Progenitor cell of endocrine pancreas (in vitro differentiated cells): ENCODE results near the gene LRRC27. TPM values are rescaled to one million over a fixed set of nuclear protein-coding genes. Genes with fewer than 3 reads are reported as not detected.
"Not testable (repeated sequence)": the region's sequence is repeated elsewhere in the genome, so short reads cannot be mapped to it uniquely, and the experiment has no call there.

ENCODE experiments used
- DNase-seq: peaks from one replicate; pipeline ENCODE4 v3.0.0; 2021; ENCODE audit warnings: low spot score; ENCODE audit not compliant: unreplicated experiment
- H3K27ac Mint-ChIP-seq: 2 replicates; pipeline ENCODE4 v1.8.0; 2021; ENCODE audit warnings: mild to moderate bottlenecking, moderate library complexity, mixed read lengths
- H3K27me3 Mint-ChIP-seq: 2 replicates; pipeline ENCODE4 v1.8.0; 2021; ENCODE audit warnings: mixed read lengths
- H3K36me3 Mint-ChIP-seq: 2 replicates; pipeline ENCODE4 v1.8.0; 2022; ENCODE audit warnings: mixed read lengths; ENCODE audit not compliant: insufficient read depth
- H3K4me1 Mint-ChIP-seq: 2 replicates; pipeline ENCODE4 v1.8.0; 2021; ENCODE audit warnings: low read depth, mixed read lengths
- H3K4me3 Mint-ChIP-seq: 2 replicates; pipeline ENCODE4 v1.8.0; 2021; ENCODE audit warnings: low read depth, mild to moderate bottlenecking, moderate library complexity, mixed read lengths
- H3K9me3 Mint-ChIP-seq: 2 replicates; pipeline ENCODE4 v1.8.0; 2021; ENCODE audit warnings: low read depth, mixed read lengths
- total RNA-seq: library from RNA; stranded (reverse); gene quantifications from 2 replicates; pipeline ENCODE4 v1.2.1, GENCODE V29; 2021
- TF ChIP-seq, protein P1 (sequence below): fragments of 200-600 bp; sonication (generic); IDR thresholded peaks from one replicate; pipeline ENCODE4 v1.5.0; 2021; ENCODE audit warnings: antibody characterized with exemption, mild to moderate bottlenecking; ENCODE audit not compliant: unreplicated experiment

The LRRC27 gene
- total RNA-seq, 1 donor from 2014 or later: 22.1 TPM

GRCh38 chr10:132385389-132385667 is 53.3 kb downstream of the LRRC27 start:
- Mint-ChIP-seq H3K4me1 (peaks cover 3% of the 10 kb centered on the region), H3K36me3 (no peaks in the 10 kb centered on the region), H3K4me3 (no peak overlapping the region), H3K27me3 (peaks cover 3% of the 10 kb centered on the region), H3K27ac (no peak overlapping the region), H3K9me3 (no peaks in the 10 kb centered on the region)
- DNase-seq: no peak
- TF ChIP-seq, protein P1, sequence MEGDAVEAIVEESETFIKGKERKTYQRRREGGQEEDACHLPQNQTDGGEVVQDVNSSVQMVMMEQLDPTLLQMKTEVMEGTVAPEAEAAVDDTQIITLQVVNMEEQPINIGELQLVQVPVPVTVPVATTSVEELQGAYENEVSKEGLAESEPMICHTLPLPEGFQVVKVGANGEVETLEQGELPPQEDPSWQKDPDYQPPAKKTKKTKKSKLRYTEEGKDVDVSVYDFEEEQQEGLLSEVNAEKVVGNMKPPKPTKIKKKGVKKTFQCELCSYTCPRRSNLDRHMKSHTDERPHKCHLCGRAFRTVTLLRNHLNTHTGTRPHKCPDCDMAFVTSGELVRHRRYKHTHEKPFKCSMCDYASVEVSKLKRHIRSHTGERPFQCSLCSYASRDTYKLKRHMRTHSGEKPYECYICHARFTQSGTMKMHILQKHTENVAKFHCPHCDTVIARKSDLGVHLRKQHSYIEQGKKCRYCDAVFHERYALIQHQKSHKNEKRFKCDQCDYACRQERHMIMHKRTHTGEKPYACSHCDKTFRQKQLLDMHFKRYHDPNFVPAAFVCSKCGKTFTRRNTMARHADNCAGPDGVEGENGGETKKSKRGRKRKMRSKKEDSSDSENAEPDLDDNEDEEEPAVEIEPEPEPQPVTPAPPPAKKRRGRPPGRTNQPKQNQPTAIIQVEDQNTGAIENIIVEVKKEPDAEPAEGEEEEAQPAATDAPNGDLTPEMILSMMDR: no peak

GRCh38 chr10:132385721-132386418 is 53.9 kb downstream of the LRRC27 start:
- no peaks in the 10 kb centered on the region for H3K9me3 Mint-ChIP-seq
- no peak overlapping the region for H3K27ac Mint-ChIP-seq
- TF ChIP-seq, protein P1: no peak
- no peak overlapping the region for H3K4me3 Mint-ChIP-seq
- DNase-seq: no peak
- H3K4me1 Mint-ChIP-seq: peaks cover 3% of the 10 kb centered on the region
- H3K27me3 Mint-ChIP-seq: peaks cover 3% of the 10 kb centered on the region
- no peaks in the 10 kb centered on the region for H3K36me3 Mint-ChIP-seq

DNA sequence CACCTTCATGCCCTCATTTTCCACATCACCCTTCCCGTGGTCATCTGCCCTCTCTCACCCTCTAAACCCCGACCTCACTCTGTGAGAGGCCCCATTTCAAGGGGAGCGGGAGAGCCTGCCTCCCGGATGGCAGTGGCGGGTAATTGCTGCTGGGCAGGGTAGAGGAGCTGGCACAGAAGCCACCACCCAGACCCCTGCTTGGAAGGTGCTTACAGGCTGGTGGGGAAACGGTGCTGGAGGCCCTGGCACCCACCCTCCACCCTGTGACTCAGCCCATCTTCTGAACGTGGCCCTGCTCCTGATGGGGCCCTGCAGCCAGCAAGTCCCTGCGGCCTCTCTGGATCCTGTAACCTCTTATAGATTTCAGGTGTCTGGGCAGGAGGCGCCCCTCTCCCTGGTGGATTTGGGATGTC is 54.4 kb downstream of the LRRC27 start:
- H3K4me1 Mint-ChIP-seq: peaks cover 3% of the 10 kb centered on the region
- no peak overlapping the region for H3K27ac Mint-ChIP-seq
- H3K9me3 Mint-ChIP-seq: no peaks in the 10 kb centered on the region
- no peak overlapping the region for H3K4me3 Mint-ChIP-seq
- H3K36me3 Mint-ChIP-seq: no peaks in the 10 kb centered on the region
- TF ChIP-seq, protein P1: no peak
- DNase-seq: no peak
- peaks cover 3% of the 10 kb centered on the region for H3K27me3 Mint-ChIP-seq

- DNase-seq, H3K27me3 Mint-ChIP-seq, H3K4me3 Mint-ChIP-seq, H3K9me3 Mint-ChIP-seq, H3K4me1 Mint-ChIP-seq, H3K36me3 Mint-ChIP-seq, H3K27ac Mint-ChIP-seq: not testable (repeated sequence)
These were observed 54.9 kb downstream of the LRRC27 start for GRCh38 chr10:132386896-132387295.

- H3K36me3 Mint-ChIP-seq: no peaks in the 10 kb centered on the region
- H3K9me3 Mint-ChIP-seq: peaks cover 8% of the 10 kb centered on the region
- H3K27ac Mint-ChIP-seq: peak overlapping the region; percentile 95
- H3K4me3 Mint-ChIP-seq: peak overlapping the region; percentile 58
- DNase-seq: peak; percentile 81
- TF ChIP-seq, protein P1: peak; percentile 69
- peaks cover 3% of the 10 kb centered on the region for H3K4me1 Mint-ChIP-seq
- H3K27me3 Mint-ChIP-seq: peaks cover 3% of the 10 kb centered on the region
These were observed 55.8 kb downstream of the LRRC27 start for GRCh38 chr10:132387764-132388210.

GRCh38 chr10:132388891-132389432 is 57.0 kb downstream of the LRRC27 start:
- no peak overlapping the region for H3K4me3 Mint-ChIP-seq
- TF ChIP-seq, protein P1: no peak
- H3K36me3 Mint-ChIP-seq: no peaks in the 10 kb centered on the region
- H3K27ac Mint-ChIP-seq: no peak overlapping the region
- DNase-seq: no peak
- H3K4me1 Mint-ChIP-seq: peaks cover 3% of the 10 kb centered on the region
- H3K9me3 Mint-ChIP-seq: peaks cover 8% of the 10 kb centered on the region
- H3K27me3 Mint-ChIP-seq: peaks cover 3% of the 10 kb centered on the region
